CD8-positive, alpha-beta memory T cell (primary cell): ENCODE measurements around the gene HERC2. TPM values are rescaled to one million over a fixed set of nuclear protein-coding genes. Genes with fewer than 3 reads are reported as not detected.

Source experiments
- CTCF ChIA-PET: fragments of 350-600 bp; sonication (Branson Sonifier 250); formaldehyde crosslinking; loops from one replicate; lab custom pipeline; 2021; ENCODE audit warnings: antibody characterized with exemption; lab: Charles Lee
- POLR2A ChIA-PET: fragments of 350-600 bp; sonication (Branson Sonifier 250); formaldehyde crosslinking; loops from one replicate; lab custom pipeline; 2021; ENCODE audit warnings: antibody characterized with exemption; lab: Charles Lee
- DNase-seq, 5 donors: peaks; one replicate each; pipeline versions ENCODE4 v3.0.0 to v3.0.0-alpha.2; 2020 to 2022; ENCODE audit warnings: mixed read lengths in 1 of 5
- H3K27ac ChIP-seq: one replicate; pipeline ENCODE4 v1.7.0; 2013; ENCODE audit warnings: low read depth, mild to moderate bottlenecking, low read length, moderate library complexity
- H3K27me3 ChIP-seq: 2 replicates; pipeline ENCODE4 v1.7.0; 2013; ENCODE audit warnings: low read length, mild to moderate bottlenecking; ENCODE audit not compliant: insufficient read depth, poor library complexity, severe bottlenecking
- H3K36me3 ChIP-seq: 2 replicates; pipeline ENCODE4 v1.7.0; 2013; ENCODE audit warnings: mild to moderate bottlenecking, low read length, moderate library complexity; ENCODE audit not compliant: insufficient read depth
- H3K4me1 ChIP-seq: 2 replicates; pipeline ENCODE4 v1.7.0; 2013; ENCODE audit warnings: mild to moderate bottlenecking, low read length, moderate library complexity; ENCODE audit not compliant: insufficient read depth
- H3K4me3 ChIP-seq: 2 replicates; pipeline ENCODE4 v1.7.0; 2013; ENCODE audit warnings: mild to moderate bottlenecking, low read length
- H3K9me3 ChIP-seq: 2 replicates; pipeline ENCODE4 v1.7.0; 2013; ENCODE audit warnings: mild to moderate bottlenecking, low read length
- H3K27ac Mint-ChIP-seq, 8 donors: one replicate each; pipeline ENCODE4 v1.8.0; 2020 to 2021; ENCODE audit warnings: mixed read lengths in 8 of 8, mild to moderate bottlenecking in 6 of 8, inconsistent platforms in 3 of 8, moderate library complexity in 3 of 8
- H3K27me3 Mint-ChIP-seq, 2 donors: one replicate each; pipeline ENCODE4 v1.8.0; 2020 to 2021; ENCODE audit warnings: mixed read lengths in 2 of 2, mild to moderate bottlenecking in 1 of 2, moderate library complexity in 1 of 2
- H3K36me3 Mint-ChIP-seq, 3 donors: one replicate each; pipeline ENCODE4 v1.8.0; 2020 to 2021; ENCODE audit warnings: mixed read lengths in 3 of 3, inconsistent platforms in 1 of 3, mild to moderate bottlenecking in 1 of 3
- H3K4me1 Mint-ChIP-seq, 3 donors: one replicate each; pipeline ENCODE4 v1.8.0; 2020 to 2021; ENCODE audit warnings: mixed read lengths in 3 of 3, inconsistent platforms in 1 of 3, mild to moderate bottlenecking in 1 of 3
- H3K4me3 Mint-ChIP-seq, 7 donors: one replicate each; pipeline ENCODE4 v1.8.0; 2020 to 2021; ENCODE audit warnings: mixed read lengths in 7 of 7, mild to moderate bottlenecking in 6 of 7, moderate library complexity in 4 of 7, inconsistent platforms in 2 of 7
- H3K9me3 Mint-ChIP-seq, 5 donors: one replicate each; pipeline ENCODE4 v1.8.0; 2020 to 2022; ENCODE audit warnings: mixed read lengths in 5 of 5, mild to moderate bottlenecking in 3 of 5, moderate library complexity in 2 of 5, inconsistent platforms in 1 of 5
- polyA plus RNA-seq: library from polyadenylated mRNA; unstranded; fragments of 300-500 nt; fragmentation: Illumina TruSeq; gene quantifications from one replicate; pipeline ENCODE4 v1.2.3, GENCODE V29; 2021
- total RNA-seq, 2 experiments: library from RNA; stranded (reverse); gene quantifications; one replicate each; pipeline ENCODE4 v1.2.3, GENCODE V29; 2021

The HERC2 gene
- total and polyA plus RNA-seq, 3 experiments from 2014 or later = 10.1 to 37.3 (median 31.0) TPM

DNA sequence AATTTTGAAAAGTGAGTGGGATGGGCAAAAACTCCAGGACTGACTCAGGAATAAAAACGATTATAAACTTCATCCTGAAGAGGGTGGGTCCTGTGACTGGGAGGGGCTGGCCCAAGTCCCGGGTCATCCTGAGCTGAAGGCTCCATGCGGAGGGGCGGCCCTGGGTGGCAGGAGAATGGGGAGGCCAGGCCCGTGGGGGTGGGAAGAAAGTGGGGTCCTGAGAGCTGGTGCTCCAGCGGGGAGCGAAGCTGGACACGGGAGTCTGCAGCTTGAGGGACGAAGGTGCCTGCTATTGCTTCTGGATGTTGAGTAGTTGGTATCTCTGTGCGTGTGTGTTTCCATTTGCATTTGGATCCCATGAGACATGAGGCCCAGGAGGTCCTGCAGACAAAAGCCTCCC is 218.1 kb downstream of the HERC2 start:
- peaks cover 0 to 2% (median 0%) of the 10 kb centered on the region in 5 donors for H3K9me3 Mint-ChIP-seq
- POLR2A ChIA-PET = no interaction called here
- peaks cover 15 to 39% of the 10 kb centered on the region in 2 donors for H3K27me3 Mint-ChIP-seq

DNA sequence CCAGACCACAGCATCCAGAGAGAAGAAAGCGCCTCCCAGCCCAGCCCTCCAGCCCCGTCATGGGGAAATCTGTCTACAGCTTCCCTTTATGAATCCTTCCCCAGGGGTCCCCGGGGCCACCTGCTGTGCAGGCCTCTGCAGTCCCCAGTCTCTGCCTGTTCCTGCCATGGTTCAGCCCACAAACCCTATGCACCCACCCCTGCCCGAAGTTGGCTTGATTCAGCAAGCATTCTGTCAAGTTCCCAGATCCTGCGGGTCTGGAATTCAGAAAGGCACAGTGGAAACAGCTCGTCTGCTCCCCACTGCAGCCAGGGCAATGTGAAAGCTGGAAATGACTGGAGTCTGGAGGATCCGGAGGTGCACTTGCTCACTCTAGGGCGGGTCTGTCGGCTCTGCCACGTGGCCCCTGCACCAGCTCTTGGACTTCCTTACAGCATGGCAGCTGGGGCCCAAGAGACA is 220.0 kb downstream of the HERC2 start:
- DNase-seq = no peak
- no peak overlapping the region for H3K27ac ChIP-seq
- Mint-ChIP-seq H3K4me1 (peaks cover 24 to 35% (median 32%) of the 10 kb centered on the region in 3 donors), H3K36me3 (peaks cover 0 to 3% (median 1%) of the 10 kb centered on the region in 3 donors), H3K27me3 (peaks cover 30 to 54% of the 10 kb centered on the region in 2 donors), H3K9me3 (peaks cover 0 to 2% (median 0%) of the 10 kb centered on the region in 5 donors), H3K27ac (no peak overlapping the region), H3K4me3 (no peak overlapping the region)
- H3K4me1 ChIP-seq = peaks cover 15% of the 10 kb centered on the region
- no peak overlapping the region for H3K4me3 ChIP-seq
- H3K9me3 ChIP-seq = no peaks in the 10 kb centered on the region
- H3K36me3 ChIP-seq = no peaks in the 10 kb centered on the region
- ChIA-PET CTCF (interaction anchor here (1.0 kb wide), 1 partner anchor 24 kb away, joined by 4 read pairs; no protein-coding TSS in a partner anchor), POLR2A (interaction anchor here (0.6 kb wide), 1 partner anchor 9 kb away, joined by 3 read pairs; no protein-coding TSS in a partner anchor)
- peaks cover 32% of the 10 kb centered on the region for H3K27me3 ChIP-seq

More for the DNA sequence above, 218.1 kb downstream of the HERC2 start:
- Mint-ChIP-seq H3K36me3 (peaks cover 0 to 3% (median 1%) of the 10 kb centered on the region in 3 donors), H3K27ac (no peak overlapping the region), H3K4me3 (peak overlapping the region in 1 of 7 donors; percentile 39), H3K4me1 (peaks cover 15 to 29% (median 25%) of the 10 kb centered on the region in 3 donors)
- Histone ChIP-seq H3K36me3 (no peaks in the 10 kb centered on the region), H3K4me1 (peaks cover 16% of the 10 kb centered on the region), H3K27ac (no peak overlapping the region), H3K9me3 (no peaks in the 10 kb centered on the region), H3K4me3 (no peak overlapping the region), H3K27me3 (peaks cover 17% of the 10 kb centered on the region)
- CTCF ChIA-PET = no interaction called here
- DNase-seq = no peak

DNA sequence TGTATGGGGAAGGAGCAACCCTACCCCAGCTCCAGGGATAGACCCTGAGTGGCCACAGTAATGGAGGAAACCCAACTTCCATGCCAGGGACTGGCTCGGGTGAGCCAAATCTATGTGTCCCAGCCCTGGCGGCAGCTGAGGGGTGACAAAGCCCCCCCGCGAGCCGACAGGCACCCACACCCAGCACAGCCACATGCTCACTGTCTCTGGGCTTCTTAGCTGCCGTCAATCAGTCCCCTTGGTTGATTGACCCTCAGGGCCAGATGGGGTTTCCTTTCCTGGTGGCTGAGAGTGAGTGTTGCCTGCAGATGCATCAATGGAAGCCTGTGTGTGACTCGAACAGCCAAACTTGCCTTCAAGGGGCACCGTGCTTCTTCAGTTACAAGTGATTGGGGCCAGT is 220.8 kb downstream of the HERC2 start:
- CTCF ChIA-PET = no interaction called here
- no peak overlapping the region for H3K27ac Mint-ChIP-seq
- H3K27me3 ChIP-seq = peaks cover 37% of the 10 kb centered on the region

DNA sequence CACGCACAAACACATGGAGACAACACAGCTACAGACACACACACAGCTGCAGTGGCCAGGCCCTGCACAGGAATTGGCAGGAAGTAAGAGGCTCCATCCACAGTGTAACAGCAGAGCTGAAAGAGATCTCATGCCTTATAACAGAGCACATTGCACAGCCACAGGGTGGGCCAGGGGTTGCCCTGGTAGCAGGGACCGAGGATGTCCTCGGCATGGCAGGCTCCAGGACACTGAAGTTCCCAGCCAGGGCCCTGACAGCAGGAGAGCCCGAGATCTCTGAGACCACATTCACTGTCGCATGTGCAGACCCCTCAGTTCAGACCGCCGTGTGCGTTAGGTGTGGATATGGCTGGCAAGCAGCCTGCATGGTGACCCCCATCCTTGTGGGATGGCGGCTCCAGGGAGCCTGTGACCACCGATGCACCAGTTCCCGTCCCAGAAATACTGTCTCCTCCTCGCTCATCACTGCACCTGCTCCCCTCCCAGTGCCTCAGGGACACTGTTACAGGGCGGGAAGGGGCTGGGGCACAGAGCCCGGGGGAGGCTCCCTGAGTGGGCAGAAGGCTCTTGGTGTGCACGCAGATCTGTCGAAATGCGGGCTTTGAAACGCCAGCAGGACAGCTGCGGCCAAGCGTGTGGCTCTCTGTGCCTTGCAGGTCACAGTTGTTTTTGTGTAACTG is 221.3 kb downstream of the HERC2 start:
- Histone ChIP-seq H3K4me1 (peaks cover 20% of the 10 kb centered on the region), H3K27ac (no peak overlapping the region), H3K4me3 (no peak overlapping the region), H3K9me3 (no peaks in the 10 kb centered on the region), H3K36me3 (no peaks in the 10 kb centered on the region), H3K27me3 (peaks cover 38% of the 10 kb centered on the region)
- CTCF ChIA-PET = no interaction called here
- H3K27me3 Mint-ChIP-seq = peaks cover 36 to 60% of the 10 kb centered on the region in 2 donors
- peaks cover 0 to 3% (median 1%) of the 10 kb centered on the region in 3 donors for H3K36me3 Mint-ChIP-seq
- DNase-seq = no peak
- H3K4me3 Mint-ChIP-seq = peak overlapping the region in 3 of 7 donors; percentile 9 to 67 (median 33)
- H3K4me1 Mint-ChIP-seq = peaks cover 26 to 36% (median 34%) of the 10 kb centered on the region in 3 donors
- peaks cover 0 to 2% (median 0%) of the 10 kb centered on the region in 5 donors for H3K9me3 Mint-ChIP-seq
- no peak overlapping the region for H3K27ac Mint-ChIP-seq
- POLR2A ChIA-PET = no interaction called here

More for the DNA sequence above, 220.8 kb downstream of the HERC2 start:
- peaks cover 0 to 3% (median 1%) of the 10 kb centered on the region in 3 donors for H3K36me3 Mint-ChIP-seq
- H3K9me3 Mint-ChIP-seq = peaks cover 0 to 2% (median 0%) of the 10 kb centered on the region in 5 donors
- Histone ChIP-seq H3K4me1 (peaks cover 21% of the 10 kb centered on the region), H3K36me3 (no peaks in the 10 kb centered on the region), H3K4me3 (no peak overlapping the region), H3K9me3 (no peaks in the 10 kb centered on the region), H3K27ac (no peak overlapping the region)
- H3K4me3 Mint-ChIP-seq = no peak overlapping the region
- POLR2A ChIA-PET = no interaction called here
- no peak for DNase-seq
- peaks cover 24 to 36% (median 34%) of the 10 kb centered on the region in 3 donors for H3K4me1 Mint-ChIP-seq
- peaks cover 30 to 58% of the 10 kb centered on the region in 2 donors for H3K27me3 Mint-ChIP-seq

DNA sequence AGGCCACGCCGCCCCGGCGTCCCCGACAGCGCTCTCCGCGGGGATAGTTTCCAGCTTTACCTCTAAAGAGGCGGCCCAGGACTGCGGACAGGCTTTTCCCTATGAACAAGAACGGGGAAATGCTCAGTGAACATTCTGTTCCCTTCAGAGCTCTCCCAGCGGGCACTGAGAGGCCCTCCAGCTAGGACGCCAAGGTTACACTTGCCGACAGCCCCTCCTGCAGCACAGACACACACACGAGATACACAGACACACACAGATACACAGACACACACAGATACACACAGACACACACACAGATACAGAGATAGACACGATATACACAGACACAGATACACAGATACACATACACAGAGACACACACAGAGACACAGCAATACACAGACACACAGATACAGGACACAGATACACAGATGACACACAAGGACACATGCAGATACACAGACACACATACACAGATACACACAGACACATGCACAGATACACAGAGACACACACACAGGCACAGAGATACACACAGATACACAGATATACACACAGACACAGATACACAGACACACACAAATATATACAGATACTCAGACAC is 222.3 kb downstream of the HERC2 start:
- Histone ChIP-seq H3K4me3 (no peak overlapping the region), H3K36me3 (no peaks in the 10 kb centered on the region), H3K27me3 (peaks cover 38% of the 10 kb centered on the region), H3K9me3 (no peaks in the 10 kb centered on the region), H3K27ac (no peak overlapping the region), H3K4me1 (peaks cover 24% of the 10 kb centered on the region)
- Mint-ChIP-seq H3K27ac (peak overlapping the region in 1 of 8 donors; percentile 5), H3K4me3 (peak overlapping the region; percentile 9 to 74 (median 60)), H3K4me1 (peaks cover 28 to 38% (median 36%) of the 10 kb centered on the region in 3 donors), H3K36me3 (peaks cover 0 to 1% (median under 1%) of the 10 kb centered on the region in 3 donors), H3K9me3 (peaks cover 0 to 2% (median 0%) of the 10 kb centered on the region in 5 donors), H3K27me3 (peaks cover 40 to 61% of the 10 kb centered on the region in 2 donors)
- ChIA-PET POLR2A (no interaction called here), CTCF (no interaction called here)
- DNase-seq = no peak

DNA sequence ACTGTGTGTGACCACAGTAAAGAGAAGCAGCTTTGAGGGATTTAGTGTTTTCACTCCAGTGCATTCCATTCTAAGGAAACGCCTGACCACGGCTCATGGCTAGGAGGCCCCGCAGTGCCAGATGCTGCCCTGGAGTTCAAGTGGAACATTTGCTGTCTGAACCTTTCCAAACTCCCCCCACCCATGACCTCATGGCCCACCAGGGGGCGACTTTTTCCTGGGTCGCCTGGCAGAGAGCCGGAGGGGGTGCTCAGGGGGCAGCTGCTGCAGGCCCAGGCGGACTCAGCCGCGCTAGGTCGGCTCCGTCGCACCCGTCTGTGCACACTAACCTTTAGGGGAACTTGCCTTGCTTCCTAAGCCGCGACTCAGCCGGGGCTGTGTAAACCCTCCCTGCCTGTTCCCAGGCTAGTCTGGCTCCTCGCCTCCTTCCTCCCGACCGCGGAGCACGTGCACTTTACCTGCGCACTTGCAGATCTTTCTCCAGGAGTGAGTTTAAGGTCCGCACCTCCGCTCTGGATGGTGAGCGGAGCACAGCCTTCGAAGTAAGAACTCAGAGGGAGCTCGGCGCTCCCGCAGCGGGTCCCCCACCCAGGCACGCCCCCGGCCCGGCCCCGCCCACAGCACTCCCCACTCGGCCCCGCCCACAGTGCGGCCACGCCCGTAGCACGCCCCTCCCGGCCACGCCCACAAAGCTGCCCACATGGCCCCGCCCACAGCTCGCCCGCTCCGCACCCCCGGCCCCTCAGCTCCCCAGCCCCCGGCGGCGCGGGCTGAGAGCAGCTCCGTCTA is 223.0 kb downstream of the HERC2 start, which contains the start of gene OCA2:
OCA2 (minus strand) TSS at position 550 of the 789 bp plus-strand sequence. CDS start 17,441 bp downstream, outside the sequence.
- Histone ChIP-seq H3K27me3 (peaks cover 44% of the 10 kb centered on the region), H3K4me3 (no peak within 1 kb of the TSS), H3K4me1 (peaks cover 31% of the 10 kb centered on the region), H3K36me3 (no peaks in the 10 kb centered on the region), H3K27ac (no peak within 1 kb of the TSS), H3K9me3 (no peaks in the 10 kb centered on the region)
- Mint-ChIP-seq H3K4me1 (peaks cover 28 to 42% (median 36%) of the 10 kb centered on the region in 3 donors), H3K9me3 (peaks cover 0 to 2% (median 0%) of the 10 kb centered on the region in 5 donors), H3K27ac (peak within 1 kb of the TSS in 1 of 8 donors; percentile 5), H3K4me3 (peak within 1 kb of the TSS; percentile 51 to 77 (median 74)), H3K36me3 (peaks cover 0 to 2% (median 0%) of the 10 kb centered on the region in 3 donors), H3K27me3 (peaks cover 43 to 57% of the 10 kb centered on the region in 2 donors)
- peak; percentile 35 to 69 (median 56) for DNase-seq
- POLR2A ChIA-PET = no interaction called here
- CTCF ChIA-PET = no interaction called here

DNA sequence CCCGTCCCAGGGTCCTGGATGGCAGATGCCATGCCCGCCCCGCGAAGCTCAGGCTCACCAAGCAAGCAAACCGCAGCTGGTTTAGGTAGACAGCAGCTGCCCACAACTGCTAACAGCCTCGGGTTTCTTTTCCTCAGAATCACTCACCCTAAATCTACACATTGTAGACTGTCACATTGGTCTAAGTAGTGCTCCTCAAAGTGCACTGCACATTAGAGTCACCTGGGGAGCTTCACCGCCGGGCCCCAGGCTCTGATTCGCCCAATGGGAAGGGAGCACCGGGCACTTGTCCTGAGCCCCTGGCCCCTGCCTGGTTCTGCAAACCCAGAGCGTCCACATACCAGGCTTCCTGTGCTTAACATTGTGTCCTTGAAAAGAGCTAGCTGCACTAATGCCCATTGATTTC is 223.6 kb downstream of the HERC2 start:
- H3K36me3 ChIP-seq = no peaks in the 10 kb centered on the region
- Mint-ChIP-seq H3K36me3 (peaks cover 0 to 3% (median 0%) of the 10 kb centered on the region in 3 donors), H3K27ac (no peak overlapping the region), H3K4me3 (peak overlapping the region; percentile 7 to 77 (median 66)), H3K9me3 (peaks cover 0 to 3% (median 2%) of the 10 kb centered on the region in 5 donors), H3K4me1 (peaks cover 33 to 48% (median 36%) of the 10 kb centered on the region in 3 donors), H3K27me3 (peaks cover 47 to 60% of the 10 kb centered on the region in 2 donors)
- H3K27ac ChIP-seq = no peak overlapping the region
- peaks cover 32% of the 10 kb centered on the region for H3K4me1 ChIP-seq
- no peak overlapping the region for H3K4me3 ChIP-seq
- ChIA-PET POLR2A (no interaction called here), CTCF (interaction anchor here (1.4 kb wide), 1 partner anchor 25 kb away, joined by 3 read pairs; no protein-coding TSS in a partner anchor)
- peaks cover 50% of the 10 kb centered on the region for H3K27me3 ChIP-seq
- H3K9me3 ChIP-seq = no peaks in the 10 kb centered on the region
- no peak for DNase-seq
